ENCODE data around the gene LSM10.

The LSM10 gene

GRCh38 chr1:36406440-36406839 lies 8.7 kb upstream of the LSM10 start:
- no peak for DNase-seq

- no peak for DNase-seq
Measured at GRCh38 chr1:36402504-36402890, 4.8 kb upstream of the LSM10 start.

DNA sequence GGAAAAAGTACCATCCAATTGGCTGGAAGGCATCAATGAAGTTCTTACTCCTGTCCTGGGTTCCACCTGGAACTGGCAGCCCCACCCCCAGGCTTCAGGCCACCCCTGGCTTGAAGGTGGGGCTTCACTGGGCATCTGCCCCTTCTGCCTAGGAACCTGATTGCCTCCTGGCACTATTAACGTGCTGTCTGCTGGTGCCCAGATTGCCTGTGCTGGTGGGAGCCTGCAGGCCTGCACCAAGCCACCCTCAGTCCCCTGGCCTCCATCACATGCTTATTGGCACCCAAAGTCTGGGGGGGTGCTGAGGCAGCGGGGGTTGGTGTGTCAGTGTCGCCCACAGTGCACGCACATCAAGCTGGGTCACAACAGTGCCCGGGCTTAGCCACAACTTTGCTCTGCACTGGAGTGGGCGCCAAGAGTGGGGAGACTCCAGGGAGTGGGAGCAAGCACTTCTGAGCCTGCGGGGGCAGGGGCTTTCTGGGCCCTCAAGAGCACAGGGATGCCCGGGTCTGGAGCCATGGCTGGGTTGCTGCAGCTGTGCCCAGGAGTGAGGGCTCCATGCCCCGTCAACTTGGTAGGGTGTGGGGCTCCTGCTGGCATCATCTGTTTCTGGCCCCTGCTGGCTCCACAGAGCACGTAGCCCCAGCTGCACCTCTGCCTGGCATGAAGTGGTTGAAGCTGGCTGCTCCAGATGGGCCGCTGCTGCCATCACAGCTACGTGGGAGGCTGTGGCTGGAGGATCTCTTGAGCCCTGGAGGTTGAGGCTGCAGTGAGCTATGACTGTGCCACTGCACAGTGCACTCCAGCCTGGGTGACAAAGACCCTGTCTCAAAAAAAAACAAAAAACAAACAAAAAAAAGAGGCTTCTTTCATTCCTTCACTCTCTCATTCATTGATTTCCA lies 4.1 kb upstream of the LSM10 start:
- DNase-seq = no peak

GRCh38 chr1:36400825-36401601 lies 3.3 kb upstream of the LSM10 start:
- peak; percentile 80 for DNase-seq

- no peak for DNase-seq
Measured at GRCh38 chr1:36400514-36400824, 2.8 kb upstream of the LSM10 start.

DNA sequence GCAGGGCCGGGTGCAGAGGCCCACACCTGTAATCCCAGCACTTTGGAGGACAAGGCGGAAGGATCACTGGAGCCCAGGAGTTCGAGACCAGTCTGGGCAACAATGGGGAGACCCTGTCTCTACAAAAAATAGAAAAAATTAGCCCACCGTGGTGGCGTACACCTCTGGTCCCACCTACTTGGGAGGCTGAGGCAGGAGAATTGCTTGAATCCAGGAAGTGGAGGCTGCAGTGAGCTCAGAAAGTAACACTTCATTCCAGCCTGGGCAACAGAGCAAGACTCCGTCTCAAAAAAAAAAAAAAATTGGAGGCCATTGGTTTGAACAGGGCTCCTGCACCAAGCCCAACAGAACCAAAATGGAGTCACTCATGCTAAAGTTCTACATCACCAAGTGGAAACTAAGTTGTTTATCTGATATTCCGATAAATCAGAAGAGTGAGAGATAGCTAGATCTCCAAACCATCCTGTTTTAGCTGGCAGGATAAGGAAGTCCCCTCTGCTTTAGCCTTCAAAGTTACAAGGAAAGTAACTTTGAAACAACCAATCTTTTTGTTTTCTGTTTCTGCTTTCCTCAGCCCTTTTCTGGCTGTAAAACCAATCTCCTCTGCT lies 766 bp upstream of the LSM10 start:
- no peak for DNase-seq

DNA sequence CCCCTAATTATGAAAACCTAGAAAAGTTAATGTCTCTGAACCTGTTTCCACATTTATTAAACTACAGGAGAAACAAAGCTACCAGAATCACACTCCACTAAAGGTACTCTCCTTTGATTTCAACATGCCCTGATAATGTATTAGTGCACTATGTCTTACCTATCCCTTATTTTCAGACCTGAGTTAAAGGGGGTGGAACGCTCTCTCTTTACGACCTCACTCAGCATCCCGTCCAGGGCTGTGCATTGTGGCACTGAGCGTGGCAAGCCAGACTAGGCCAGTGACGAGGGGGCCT lies 678 bp downstream of the LSM10 start:
- DNase-seq = no peak

DNA sequence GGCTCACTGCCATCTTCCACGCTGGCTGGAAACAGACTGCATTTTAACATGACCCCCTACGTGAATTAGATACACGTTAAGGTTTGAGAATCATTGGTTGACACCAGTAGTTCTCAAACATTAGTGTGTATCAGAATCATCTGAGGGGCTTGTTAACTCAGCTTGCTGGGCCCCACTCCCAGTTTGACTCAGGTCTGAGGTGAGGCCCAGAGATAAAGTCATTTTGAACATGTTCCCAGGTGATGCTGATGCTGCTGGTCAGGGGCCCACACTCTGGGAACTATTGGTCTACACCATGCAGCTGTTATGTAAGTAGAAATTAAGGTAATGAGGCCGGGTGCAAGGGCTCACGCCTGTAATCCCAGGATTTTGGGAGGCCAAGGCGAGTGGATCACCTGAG lies 1.3 kb downstream of the LSM10 start:
- DNase-seq = peak; percentile 45

DNA sequence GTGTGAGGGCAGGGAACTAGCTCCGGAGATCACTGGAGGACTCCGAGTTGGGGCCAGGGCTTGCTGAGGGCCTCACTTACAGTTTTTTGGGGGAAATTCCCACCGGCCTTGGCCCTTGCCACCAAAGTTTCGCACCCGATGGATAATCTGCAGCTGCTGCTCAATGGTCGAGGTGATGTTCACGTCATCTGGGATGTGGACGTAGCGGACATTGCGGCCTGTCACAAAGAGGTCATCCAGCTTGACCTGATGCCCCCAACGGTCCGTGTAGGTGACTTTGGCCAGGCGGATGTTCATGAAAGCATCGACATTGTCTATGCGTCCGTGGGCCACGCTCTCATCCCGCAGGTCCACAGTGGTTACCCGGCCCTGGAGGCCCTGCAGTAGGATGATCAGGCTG lies 4.0 kb downstream of the LSM10 start:
- DNase-seq = no peak

DNA sequence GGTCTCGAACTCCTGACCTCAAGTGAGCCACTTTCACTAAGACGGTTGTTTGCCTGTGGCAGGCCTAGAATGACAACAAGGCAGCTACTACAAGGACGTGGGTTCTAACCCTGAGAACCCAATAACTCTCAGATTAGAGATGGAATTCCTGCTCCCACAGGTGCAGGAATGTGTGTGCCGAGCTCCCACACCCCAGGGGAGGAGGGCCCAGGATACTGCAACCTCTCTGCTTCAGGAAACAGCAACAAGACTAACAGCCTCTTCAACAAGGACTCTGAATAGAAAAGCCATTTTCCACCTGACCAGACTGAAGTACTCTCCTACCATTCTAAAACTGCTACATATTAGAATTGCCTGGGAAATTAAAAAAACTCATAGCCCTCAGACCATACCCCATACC lies 4.9 kb downstream of the LSM10 start:
- DNase-seq = no peak

GRCh38 chr1:36391271-36391670 lies 6.4 kb downstream of the LSM10 start:
- no peak for DNase-seq

DNA sequence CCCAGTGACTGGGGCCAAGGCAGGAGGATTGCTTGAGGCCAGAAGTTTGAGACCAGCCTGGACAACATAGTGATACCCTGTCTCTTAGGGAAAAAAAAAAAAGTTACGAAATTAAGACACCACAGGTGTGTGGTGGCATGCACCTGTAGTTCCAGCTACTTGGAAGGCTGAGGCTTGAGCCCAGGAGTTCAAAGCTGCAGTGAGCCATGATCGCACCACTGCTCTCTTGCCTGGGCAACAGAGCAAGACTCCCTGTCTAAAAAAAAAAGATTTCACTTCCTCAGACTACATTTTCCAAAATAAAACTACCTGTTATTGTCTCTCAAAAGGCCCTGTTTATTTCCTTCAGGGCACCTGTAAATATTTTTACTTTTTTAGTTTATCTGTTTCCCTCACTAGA lies 7.3 kb downstream of the LSM10 start:
- no peak for DNase-seq

GRCh38 chr1:36389999-36390398 lies 7.7 kb downstream of the LSM10 start:
- DNase-seq = no peak

- no peak for DNase-seq
Measured at GRCh38 chr1:36389261-36389660, 8.4 kb downstream of the LSM10 start.

- no peak for DNase-seq
Measured at GRCh38 chr1:36387141-36387949, 10.4 kb downstream of the LSM10 start.

DNA sequence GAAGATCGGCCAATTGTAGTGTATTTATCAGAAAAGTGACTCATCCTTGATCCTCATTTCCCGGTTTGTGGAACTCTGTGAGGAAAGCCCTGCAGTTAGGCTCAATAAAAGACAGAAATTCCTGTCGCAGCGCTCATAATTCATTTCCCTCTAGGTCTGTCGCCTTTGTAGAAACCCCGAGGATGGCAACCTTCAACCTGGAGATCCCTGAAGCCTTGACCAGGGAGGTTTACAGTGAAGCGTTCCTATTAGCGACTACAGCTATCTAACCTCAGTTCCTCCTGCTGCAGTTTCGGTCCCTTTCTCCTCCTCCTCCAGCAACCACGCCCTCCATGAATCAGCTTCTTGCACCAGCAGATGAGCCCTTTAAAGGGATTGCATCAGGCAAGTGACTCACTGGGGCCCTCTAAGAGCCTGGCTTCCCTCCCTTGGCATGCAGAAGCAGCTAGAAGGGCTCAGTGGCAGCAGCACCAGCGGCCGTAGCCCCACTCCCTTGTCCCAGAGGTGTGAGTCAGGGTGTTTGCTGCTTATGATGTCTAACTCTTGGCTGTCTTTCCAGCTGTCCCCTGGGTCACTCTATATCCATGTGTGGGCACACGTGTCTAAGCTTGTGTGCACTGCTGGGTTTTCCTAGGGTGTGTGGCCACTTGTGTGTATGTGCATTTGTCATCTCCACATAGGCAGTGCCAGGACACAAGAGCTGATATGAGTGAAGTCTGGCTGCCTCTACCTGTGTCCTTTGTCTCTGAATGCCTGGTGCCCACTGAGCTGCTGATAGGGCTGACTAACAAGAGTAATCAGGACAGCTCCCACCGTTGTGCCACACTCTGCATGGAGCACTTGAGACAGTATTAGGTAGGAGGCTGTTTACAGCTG lies 11.2 kb downstream of the LSM10 start:
- DNase-seq = peak; percentile 93

GRCh38 chr1:36385410-36386264 lies 12.1 kb downstream of the LSM10 start, which contains the start of gene STK40:
STK40 (minus strand) TSS chr1:36385924; CDS start chr1:36361332, 24,592 bp downstream.
- DNase-seq = peak; percentile 97

GRCh38 chr1:36384542-36385409 lies 12.9 kb downstream of the LSM10 start:
- peak; percentile 56 for DNase-seq

GRCh38 chr1:36383240-36383639 lies 14.5 kb downstream of the LSM10 start:
- no peak for DNase-seq

- DNase-seq = no peak
Measured at GRCh38 chr1:36382669-36383068, 15.0 kb downstream of the LSM10 start.
